Ascending aorta (tissue), 2 donors: Measurements from ENCODE around the gene SLC14A1. TPM values are rescaled to one million over a fixed set of nuclear protein-coding genes. Genes with fewer than 3 reads are reported as not detected.

Experiments
- DNase-seq, 2 donors: peaks; one replicate each; pipeline ENCODE4 v3.0.0-alpha.2; 2019; ENCODE audit warnings: low spot score in 2 of 2
- H3K27ac ChIP-seq, 2 donors: fragments of 200-600 bp; sonication (generic); one replicate each; pipeline ENCODE4 v1.5.1; 2016 to 2017; ENCODE audit warnings: mild to moderate bottlenecking in 1 of 2
- H3K27me3 ChIP-seq: fragments of 200-600 bp; sonication (generic); one replicate; pipeline ENCODE4 v1.5.1; 2017
- H3K36me3 ChIP-seq, 2 donors: fragments of 200-600 bp; sonication (generic); one replicate each; pipeline ENCODE4 v1.5.1; 2016
- H3K4me1 ChIP-seq, 2 donors: fragments of 200-600 bp; sonication (generic); one replicate each; pipeline ENCODE4 v1.5.1; 2016 to 2017; ENCODE audit warnings: mild to moderate bottlenecking in 1 of 2
- H3K4me3 ChIP-seq, 2 donors: fragments of 200-600 bp; sonication (generic); one replicate each; pipeline ENCODE4 v1.5.1; 2016 to 2017; ENCODE audit warnings: mild to moderate bottlenecking in 1 of 2
- H3K9me3 ChIP-seq, 2 donors: fragments of 200-600 bp; sonication (generic); one replicate each; pipeline ENCODE4 v1.5.1; 2016
- intact Hi-C: fragments of 100-400 bp; cut with DNase I; formaldehyde crosslinking; loops from one replicate; pipeline ENCODE4 v1.15.1; 2023
- total RNA-seq: library from RNA; depleted of rRNA; stranded (reverse); fragments of >200 nt; gene quantifications from one replicate; pipeline ENCODE4 v1.1.0, GENCODE V29; 2016
- TF ChIP-seq, protein P1 (sequence below), 3 experiments: fragments of 200-600 bp in 2 of 3; fragments of 450-650 bp in 1 of 3; sonication (generic) in 2 of 3; IDR thresholded peaks; one replicate each; pipeline ENCODE4 v1.5.1; 2016 to 2019; ENCODE audit warnings: antibody characterized with exemption in 3 of 3, mild to moderate bottlenecking in 1 of 3, moderate library complexity in 1 of 3

The SLC14A1 gene
- total RNA-seq, 1 donor from 2014 or later: 42.7 TPM

DNA sequence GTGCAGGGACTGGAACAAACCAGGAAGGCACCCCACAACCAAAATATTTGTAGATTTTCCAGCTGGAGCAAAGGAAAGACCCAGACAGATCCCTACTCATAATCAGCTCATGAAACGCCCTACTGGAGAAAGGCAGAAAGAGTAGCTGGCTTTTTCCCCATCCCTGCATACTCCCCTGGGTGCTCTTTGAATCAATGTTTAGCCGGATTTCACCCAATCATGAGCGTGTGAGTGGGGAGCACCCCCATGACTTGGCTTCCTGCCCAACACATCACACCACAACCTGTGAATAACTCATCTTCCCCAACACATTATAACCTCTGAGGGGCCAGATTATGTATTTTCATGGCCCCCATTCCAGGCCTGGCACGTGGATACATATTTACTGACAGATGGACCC is 35.1 kb upstream of the SLC14A1 start:
- no peaks in the 10 kb centered on the region for H3K36me3 ChIP-seq
- H3K4me1 ChIP-seq: no peaks in the 10 kb centered on the region
- H3K4me3 ChIP-seq: no peak overlapping the region
- TF ChIP-seq, protein P1, sequence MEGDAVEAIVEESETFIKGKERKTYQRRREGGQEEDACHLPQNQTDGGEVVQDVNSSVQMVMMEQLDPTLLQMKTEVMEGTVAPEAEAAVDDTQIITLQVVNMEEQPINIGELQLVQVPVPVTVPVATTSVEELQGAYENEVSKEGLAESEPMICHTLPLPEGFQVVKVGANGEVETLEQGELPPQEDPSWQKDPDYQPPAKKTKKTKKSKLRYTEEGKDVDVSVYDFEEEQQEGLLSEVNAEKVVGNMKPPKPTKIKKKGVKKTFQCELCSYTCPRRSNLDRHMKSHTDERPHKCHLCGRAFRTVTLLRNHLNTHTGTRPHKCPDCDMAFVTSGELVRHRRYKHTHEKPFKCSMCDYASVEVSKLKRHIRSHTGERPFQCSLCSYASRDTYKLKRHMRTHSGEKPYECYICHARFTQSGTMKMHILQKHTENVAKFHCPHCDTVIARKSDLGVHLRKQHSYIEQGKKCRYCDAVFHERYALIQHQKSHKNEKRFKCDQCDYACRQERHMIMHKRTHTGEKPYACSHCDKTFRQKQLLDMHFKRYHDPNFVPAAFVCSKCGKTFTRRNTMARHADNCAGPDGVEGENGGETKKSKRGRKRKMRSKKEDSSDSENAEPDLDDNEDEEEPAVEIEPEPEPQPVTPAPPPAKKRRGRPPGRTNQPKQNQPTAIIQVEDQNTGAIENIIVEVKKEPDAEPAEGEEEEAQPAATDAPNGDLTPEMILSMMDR (IDR thresholded peaks at IDR 0.05): no peak
- no peak overlapping the region for H3K27ac ChIP-seq
- no peaks in the 10 kb centered on the region for H3K27me3 ChIP-seq
- no peaks in the 10 kb centered on the region for H3K9me3 ChIP-seq
- intact Hi-C loops: no loop called here
- no peak for DNase-seq

- no peaks in the 10 kb centered on the region for H3K4me1 ChIP-seq
- TF ChIP-seq, protein P1 (IDR thresholded peaks at IDR 0.05): no peak
These were observed 34.6 kb upstream of the SLC14A1 start for GRCh38 chr18:45689396-45689795.

DNA sequence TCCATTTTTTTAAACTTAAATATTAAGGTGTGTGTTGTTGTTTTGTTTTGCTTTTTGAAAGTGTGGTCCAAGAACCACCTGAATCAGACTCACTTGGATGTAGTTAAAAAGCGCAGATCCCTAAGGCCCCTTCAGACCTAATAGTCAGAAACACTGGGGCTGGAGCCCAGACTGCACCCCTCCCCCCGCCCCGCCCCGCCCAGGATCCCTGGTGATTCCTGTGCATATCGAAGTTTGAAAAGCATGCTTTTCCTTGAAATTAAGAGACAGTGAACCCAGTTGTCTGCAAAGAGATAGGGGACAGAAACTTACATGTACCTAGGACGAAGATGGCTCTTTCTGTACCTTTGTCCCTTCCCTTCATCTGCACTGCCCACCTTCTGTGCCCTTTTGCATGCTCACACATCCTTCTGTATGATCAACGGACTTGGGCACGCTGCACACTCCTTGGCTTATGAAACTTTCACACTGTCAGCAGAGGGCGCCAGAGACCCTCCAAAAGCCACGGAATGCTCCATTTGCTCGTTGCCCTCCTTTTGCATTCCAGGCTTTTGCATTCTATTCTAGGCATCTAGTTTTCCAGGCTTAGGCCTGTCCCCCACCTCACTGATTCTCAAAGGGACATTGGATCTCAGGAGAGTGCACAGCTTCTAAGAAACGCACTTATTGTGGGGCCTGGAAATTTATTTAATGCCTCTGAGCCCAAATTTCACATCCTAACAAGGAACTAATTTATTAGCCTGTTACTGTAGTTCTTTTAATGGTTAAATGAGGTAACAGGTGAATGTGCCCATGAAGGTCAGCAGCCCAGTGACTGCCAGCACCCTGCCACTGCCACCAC is 32.8 kb upstream of the SLC14A1 start:
- Histone ChIP-seq H3K27ac (no peak overlapping the region), H3K4me3 (no peak overlapping the region), H3K4me1 (no peaks in the 10 kb centered on the region), H3K27me3 (no peaks in the 10 kb centered on the region), H3K36me3 (no peaks in the 10 kb centered on the region), H3K9me3 (no peaks in the 10 kb centered on the region)
- peak in 1 of 2 donors; percentile 87 for DNase-seq
- intact Hi-C loops: loop anchor here (1.0 to 5.0 kb wide), 4 partner anchors 26 to 189 kb away; no protein-coding TSS in a partner anchor
- TF ChIP-seq, protein P1 (IDR thresholded peaks at IDR 0.05): peak; percentile 82 to 88 (median 82)

More at GRCh38 chr18:45689396-45689795, 34.6 kb upstream of the SLC14A1 start:
- Histone ChIP-seq H3K9me3 (no peaks in the 10 kb centered on the region), H3K27ac (no peak overlapping the region), H3K4me3 (no peak overlapping the region), H3K27me3 (no peaks in the 10 kb centered on the region), H3K36me3 (no peaks in the 10 kb centered on the region)
- DNase-seq: no peak
- intact Hi-C loops: no loop called here

DNA sequence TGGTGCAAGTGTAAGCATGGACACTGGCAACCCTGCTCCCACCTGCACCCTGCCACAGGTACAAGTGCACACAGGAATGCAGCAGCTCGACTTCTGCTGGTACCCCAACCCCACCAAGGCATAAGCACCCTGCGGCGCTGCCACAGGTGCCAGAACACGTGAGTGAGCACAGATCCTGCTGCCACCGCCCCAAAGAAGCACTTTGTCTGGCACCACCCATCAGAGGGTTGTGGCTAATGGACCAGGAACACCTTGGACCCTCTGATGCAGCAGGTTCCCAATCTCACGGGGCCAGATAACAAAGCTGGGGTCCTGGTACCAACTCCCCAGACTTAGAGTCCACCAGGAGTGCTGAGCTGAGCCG is 32.2 kb upstream of the SLC14A1 start:
- Histone ChIP-seq H3K36me3 (no peaks in the 10 kb centered on the region), H3K9me3 (no peaks in the 10 kb centered on the region), H3K4me1 (no peaks in the 10 kb centered on the region), H3K27me3 (no peaks in the 10 kb centered on the region), H3K27ac (no peak overlapping the region), H3K4me3 (no peak overlapping the region)
- TF ChIP-seq, protein P1 (IDR thresholded peaks at IDR 0.05): no peak
- DNase-seq: no peak
- intact Hi-C loops: loop anchor here (1.0 to 5.0 kb wide), 4 partner anchors 27 to 189 kb away; no protein-coding TSS in a partner anchor

DNA sequence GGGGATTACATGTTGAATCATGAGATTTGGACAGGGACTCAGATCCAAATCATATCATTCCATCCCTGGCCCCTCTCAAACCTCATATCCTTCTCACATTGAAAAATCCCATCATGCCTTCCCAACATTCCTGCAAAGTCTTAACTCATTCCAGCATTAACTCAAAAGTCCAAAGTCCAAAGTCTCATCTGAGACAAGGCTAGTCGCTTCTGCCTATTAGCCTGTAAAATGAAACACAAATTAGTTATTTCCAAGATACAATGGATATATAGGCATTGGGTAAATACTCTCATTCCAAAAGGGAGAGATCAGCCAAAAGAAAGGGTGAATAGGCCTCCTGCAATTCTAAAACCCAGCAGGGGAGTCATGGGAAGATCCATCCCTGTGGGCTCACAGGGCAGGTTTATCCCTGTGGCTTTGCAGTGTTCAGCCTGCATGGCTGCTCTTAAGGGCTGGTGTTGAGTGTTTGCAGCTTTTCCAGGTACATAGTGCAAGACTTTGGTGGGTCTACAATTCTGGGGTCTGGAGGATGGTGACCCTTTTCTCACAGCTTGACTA is 21.2 kb upstream of the SLC14A1 start:
- no peaks in the 10 kb centered on the region for H3K36me3 ChIP-seq
- no peak overlapping the region for H3K4me3 ChIP-seq
- no peaks in the 10 kb centered on the region for H3K27me3 ChIP-seq
- DNase-seq: no peak
- H3K4me1 ChIP-seq: no peaks in the 10 kb centered on the region
- H3K9me3 ChIP-seq: peaks cover 7 to 10% of the 10 kb centered on the region in 2 donors
- TF ChIP-seq, protein P1 (IDR thresholded peaks at IDR 0.05): no peak
- intact Hi-C loops: no loop called here
- no peak overlapping the region for H3K27ac ChIP-seq
